Lower leg skin (tissue), 4 donors: Measurements from ENCODE around the gene PAFAH1B2. TPM values are rescaled to one million over a fixed set of nuclear protein-coding genes. Genes with fewer than 3 reads are reported as not detected.

Source experiments
- DNase-seq, 2 donors: peaks; one replicate each; pipeline ENCODE4 v3.0.0-alpha.2; 2019; ENCODE audit warnings: low spot score in 2 of 2
- H3K4me3 ChIP-seq: fragments of 200-600 bp; sonication (generic); 2 replicates; pipeline ENCODE4 v1.5.1; 2017; ENCODE audit warnings: mild to moderate bottlenecking, low read depth; ENCODE audit not compliant: poor library complexity, severe bottlenecking
- POLR2A ChIP-seq, 2 donors: fragments of 450-650 bp; IDR thresholded peaks; one replicate each; pipeline ENCODE4 v1.6.1; 2016 to 2017; ENCODE audit warnings: antibody characterized with exemption in 2 of 2, mild to moderate bottlenecking in 1 of 2, moderate library complexity in 1 of 2
- WGBS, 2 donors: methylation state at CpG; one replicate each; pipeline ENCODE4 v1.1.5; 2018; 5-methylcytosine and 5-hydroxymethylcytosine counted together
- intact Hi-C: fragments of 100-400 bp; cut with DNase I; formaldehyde crosslinking; loops from one replicate; pipeline ENCODE4 v1.15.0; 2023; ENCODE audit warnings: low total_unique reads
- total RNA-seq, 4 donors: library from RNA; depleted of rRNA; stranded (reverse); fragments of >200 nt; gene quantifications; one replicate each; pipeline ENCODE4 v1.1.0, GENCODE V29; 2016
- TF ChIP-seq, protein P1 (sequence below), 3 donors: fragments of 450-650 bp; IDR thresholded peaks; one replicate each; pipeline ENCODE4 v1.5.1; 2016; ENCODE audit warnings: antibody characterized with exemption in 3 of 3, mild to moderate bottlenecking in 3 of 3, moderate library complexity in 2 of 3

Gene PAFAH1B2
- total RNA-seq, 4 donors from 2014 or later = 49.1 to 72.4 (median 62.5) TPM

DNA sequence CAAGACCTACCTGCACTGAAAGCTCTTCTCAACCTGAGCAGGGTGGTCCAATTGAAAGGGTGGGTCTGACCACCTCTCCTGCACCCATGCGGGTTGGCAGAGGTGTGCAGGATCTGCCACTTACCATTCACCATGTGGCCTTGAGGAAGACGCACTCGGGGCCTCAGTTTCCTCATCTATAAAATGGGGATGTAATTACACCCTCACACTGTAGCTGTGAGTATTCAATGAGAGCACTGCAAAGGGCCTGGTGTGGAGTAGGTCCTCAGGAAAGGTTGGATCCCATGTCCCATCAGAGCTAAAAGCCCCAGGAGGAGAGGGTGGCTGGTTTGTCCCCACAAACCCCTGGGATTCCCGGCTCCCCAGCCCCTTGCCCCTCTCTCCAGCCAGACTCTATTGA lies 54.5 kb downstream of the PAFAH1B2 start:
- WGBS, 2 donors = 68 to 71% methylated on average over 4 of the region's 4 CpGs
- no peak for DNase-seq
- intact Hi-C loops = no loop called here

DNA sequence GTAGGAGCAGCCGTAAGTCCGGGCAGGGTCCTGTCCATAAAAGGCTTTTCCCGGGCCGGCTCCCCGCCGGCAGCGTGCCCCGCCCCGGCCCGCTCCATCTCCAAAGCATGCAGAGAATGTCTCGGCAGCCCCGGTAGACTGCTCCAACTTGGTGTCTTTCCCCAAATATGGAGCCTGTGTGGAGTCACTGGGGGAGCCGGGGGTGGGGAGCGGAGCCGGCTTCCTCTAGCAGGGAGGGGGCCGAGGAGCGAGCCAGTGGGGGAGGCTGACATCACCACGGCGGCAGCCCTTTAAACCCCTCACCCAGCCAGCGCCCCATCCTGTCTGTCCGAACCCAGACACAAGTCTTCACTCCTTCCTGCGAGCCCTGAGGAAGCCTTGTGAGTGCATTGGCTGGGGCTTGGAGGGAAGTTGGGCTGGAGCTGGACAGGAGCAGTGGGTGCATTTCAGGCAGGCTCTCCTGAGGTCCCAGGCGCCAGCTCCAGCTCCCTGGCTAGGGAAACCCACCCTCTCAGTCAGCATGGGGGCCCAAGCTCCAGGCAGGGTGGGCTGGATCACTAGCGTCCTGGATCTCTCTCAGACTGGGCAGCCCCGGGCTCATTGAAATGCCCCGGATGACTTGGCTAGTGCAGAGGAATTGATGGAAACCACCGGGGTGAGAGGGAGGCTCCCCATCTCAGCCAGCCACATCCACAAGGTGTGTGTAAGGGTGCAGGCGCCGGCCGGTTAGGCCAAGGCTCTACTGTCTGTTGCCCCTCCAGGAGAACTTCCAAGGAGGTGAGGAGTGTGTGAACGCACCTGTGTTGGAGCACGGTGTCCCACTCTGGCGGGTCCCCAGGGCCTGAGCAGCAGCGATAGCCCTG lies 55.2 kb downstream of the PAFAH1B2 start, which contains the start of gene TAGLN:
Gene TAGLN, plus strand, starts transcription at position 318 of the 863 bp plus-strand sequence. CDS start 3,644 bp downstream, outside the sequence.
- peak in 1 of 2 donors; percentile 93 for DNase-seq
- H3K4me3 ChIP-seq = no peak within 1 kb of the TSS
- no peak for TF ChIP-seq POLR2A (IDR thresholded peaks at IDR 0.05)
- TF ChIP-seq, protein P1, sequence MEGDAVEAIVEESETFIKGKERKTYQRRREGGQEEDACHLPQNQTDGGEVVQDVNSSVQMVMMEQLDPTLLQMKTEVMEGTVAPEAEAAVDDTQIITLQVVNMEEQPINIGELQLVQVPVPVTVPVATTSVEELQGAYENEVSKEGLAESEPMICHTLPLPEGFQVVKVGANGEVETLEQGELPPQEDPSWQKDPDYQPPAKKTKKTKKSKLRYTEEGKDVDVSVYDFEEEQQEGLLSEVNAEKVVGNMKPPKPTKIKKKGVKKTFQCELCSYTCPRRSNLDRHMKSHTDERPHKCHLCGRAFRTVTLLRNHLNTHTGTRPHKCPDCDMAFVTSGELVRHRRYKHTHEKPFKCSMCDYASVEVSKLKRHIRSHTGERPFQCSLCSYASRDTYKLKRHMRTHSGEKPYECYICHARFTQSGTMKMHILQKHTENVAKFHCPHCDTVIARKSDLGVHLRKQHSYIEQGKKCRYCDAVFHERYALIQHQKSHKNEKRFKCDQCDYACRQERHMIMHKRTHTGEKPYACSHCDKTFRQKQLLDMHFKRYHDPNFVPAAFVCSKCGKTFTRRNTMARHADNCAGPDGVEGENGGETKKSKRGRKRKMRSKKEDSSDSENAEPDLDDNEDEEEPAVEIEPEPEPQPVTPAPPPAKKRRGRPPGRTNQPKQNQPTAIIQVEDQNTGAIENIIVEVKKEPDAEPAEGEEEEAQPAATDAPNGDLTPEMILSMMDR (IDR thresholded peaks at IDR 0.05) = no peak
- WGBS, 2 donors = 19 to 47% methylated on average over 15 to 29 of the region's 34 CpGs
- intact Hi-C loops = no loop called here

More for the DNA sequence above, 54.5 kb downstream of the PAFAH1B2 start:
- TF ChIP-seq POLR2A (IDR thresholded peaks at IDR 0.05) = no peak
- TF ChIP-seq, protein P1 (IDR thresholded peaks at IDR 0.05) = no peak
- no peak overlapping the region for H3K4me3 ChIP-seq

DNA sequence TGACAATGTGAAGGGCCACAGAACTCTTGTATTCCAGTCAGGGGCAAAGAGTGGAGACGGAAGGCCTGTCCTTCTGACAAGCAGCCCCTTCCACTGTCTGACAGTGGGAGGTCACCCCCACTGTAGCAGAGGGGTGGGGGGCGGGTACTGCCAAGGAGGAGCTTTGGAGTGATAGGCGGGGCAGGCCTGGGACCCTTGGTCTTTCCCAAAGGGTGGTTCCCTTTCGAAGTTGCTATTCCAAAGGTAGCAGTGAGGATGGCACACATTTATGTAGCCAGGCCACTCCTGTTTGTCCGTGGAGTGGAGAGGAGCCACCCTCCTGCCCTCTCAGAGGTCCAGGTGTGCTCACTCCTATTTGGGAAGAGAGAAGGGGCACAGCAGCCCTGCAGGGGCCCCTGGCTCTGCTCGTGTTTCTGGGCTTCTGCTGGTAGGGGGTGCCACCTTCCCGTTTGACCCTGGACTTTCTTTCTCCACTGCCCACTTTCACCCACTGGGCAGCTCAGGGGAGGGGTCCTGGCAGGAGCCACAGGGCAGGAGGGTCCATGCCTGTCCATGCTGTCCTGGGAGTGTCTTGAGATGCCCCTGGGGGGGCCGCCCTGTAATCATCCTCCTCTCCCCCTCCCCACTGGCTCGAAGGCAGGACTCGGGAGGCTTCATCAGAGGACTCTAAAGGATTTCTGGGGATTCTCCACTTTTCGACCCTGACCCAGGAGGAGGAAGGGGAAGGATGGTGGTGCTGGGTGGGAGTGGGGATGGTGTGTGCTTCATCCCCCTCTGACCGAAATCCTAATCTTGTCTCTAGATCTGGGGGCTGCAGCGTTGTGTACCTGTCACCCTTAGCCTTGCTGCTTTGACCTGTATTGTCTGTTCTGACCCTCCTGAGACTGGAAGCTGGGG lies 56.1 kb downstream of the PAFAH1B2 start:
- no peak for DNase-seq
- WGBS, 2 donors = 63 to 66% methylated on average over 13 of the region's 13 CpGs
- no peak for TF ChIP-seq POLR2A (IDR thresholded peaks at IDR 0.05)
- TF ChIP-seq, protein P1 (IDR thresholded peaks at IDR 0.05) = no peak
- intact Hi-C loops = no loop called here
- no peak overlapping the region for H3K4me3 ChIP-seq

DNA sequence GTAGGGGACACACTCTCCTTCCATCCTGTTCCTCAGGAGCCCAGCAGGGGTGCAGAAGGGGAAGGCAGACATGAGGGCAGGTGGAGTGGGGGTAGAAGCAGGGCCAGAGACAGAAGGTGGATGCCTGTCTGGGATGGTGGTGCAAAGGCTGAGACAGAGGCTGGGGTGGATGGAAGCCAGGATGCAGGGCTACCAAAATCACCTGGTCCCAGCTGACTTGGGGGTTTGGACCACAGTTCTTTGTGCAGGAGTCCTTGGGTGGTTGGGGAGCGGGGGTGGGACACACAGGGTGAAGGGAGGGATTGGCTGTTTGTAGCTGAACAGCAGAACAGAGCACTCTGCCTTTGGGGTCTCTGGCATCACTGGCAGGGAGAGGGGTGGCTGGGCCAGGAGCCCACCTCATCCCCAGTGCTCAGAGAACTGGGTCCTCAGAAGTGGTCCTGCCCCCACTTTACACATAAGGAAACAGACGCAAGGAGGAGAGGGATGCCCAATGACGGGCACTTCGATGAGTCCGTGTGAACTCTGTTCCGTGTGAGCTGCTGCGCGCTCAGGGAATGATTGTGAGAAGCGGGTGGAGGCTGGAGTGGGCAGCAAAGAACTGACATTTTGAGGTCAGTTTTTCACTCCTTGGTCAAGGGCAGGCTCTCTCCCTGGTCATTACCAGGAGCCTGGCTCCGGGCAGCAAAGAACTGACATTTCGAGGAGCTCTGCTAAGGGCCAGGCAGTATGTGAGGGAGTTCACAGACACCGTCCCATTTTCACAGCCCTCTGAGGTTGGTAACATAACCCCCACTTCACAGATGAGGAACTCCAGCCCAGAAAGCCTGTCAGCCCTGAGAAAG lies 56.9 kb downstream of the PAFAH1B2 start:
- TF ChIP-seq, protein P1 (IDR thresholded peaks at IDR 0.05) = no peak
- TF ChIP-seq POLR2A (IDR thresholded peaks at IDR 0.05) = no peak
- no peak for DNase-seq
- WGBS, 2 donors = 60 to 75% methylated on average over 12 of the region's 12 CpGs
- intact Hi-C loops = no loop called here
- no peak overlapping the region for H3K4me3 ChIP-seq

DNA sequence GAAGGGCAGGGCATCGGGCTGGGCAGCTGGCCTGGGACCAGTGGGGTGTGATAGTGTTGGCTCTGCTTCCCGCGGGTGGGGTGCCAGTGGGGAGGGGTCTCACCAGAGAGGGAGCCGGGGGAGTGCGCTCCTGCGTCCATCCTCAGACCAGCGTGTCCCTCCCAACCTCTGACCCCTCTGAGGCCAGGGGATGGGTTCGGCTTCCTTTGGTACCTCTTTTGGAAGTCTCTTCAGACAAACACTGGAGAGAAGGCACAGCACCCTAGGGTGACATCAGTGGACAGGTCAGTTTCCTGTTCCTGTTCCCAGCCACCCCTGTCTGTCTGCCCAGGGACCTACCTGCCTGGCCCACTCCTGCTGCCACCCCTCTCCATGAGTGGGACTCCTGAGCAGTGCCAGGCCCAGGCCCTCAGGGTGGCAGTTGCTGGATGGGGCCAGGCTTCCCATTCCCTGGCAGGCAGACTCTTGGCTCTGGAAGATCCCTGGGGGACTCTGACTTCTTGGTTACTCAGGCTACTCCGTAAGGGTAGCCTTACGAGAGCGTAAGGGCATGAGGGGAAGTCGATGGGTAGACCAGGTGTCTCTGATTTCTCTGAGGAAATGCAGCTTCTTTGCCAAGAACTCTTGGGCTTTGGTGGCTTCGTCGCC lies 57.7 kb downstream of the PAFAH1B2 start:
- H3K4me3 ChIP-seq = no peak overlapping the region
- WGBS, 2 donors = 54 to 58% methylated on average over 14 of the region's 14 CpGs
- DNase-seq = peak in 1 of 2 donors; percentile 85
- intact Hi-C loops = no loop called here
- TF ChIP-seq, protein P1 (IDR thresholded peaks at IDR 0.05) = no peak
- no peak for TF ChIP-seq POLR2A (IDR thresholded peaks at IDR 0.05)
